Epithelial cell of esophagus (primary cell): ENCODE data around the gene MRTFB.

Experiments
- DNase-seq: peaks from one replicate; pipeline ENCODE4 v3.0.0; 2010; ENCODE audit warnings: low read depth
- H3K4me3 ChIP-seq: 2 replicates; pipeline ENCODE4 v1.5.1; 2011; ENCODE audit warnings: mild to moderate bottlenecking, low read length, control low read depth
- CTCF ChIP-seq: IDR thresholded peaks from 2 replicates; pipeline ENCODE4 v1.5.1; 2011; ENCODE audit warnings: low read depth, mild to moderate bottlenecking, low read length, control low read depth, inconsistent platforms; ENCODE audit not compliant: insufficient read depth; ENCODE audit errors: missing control alignments

The MRTFB gene

GRCh38 chr16:14110728-14111251 lies 39.7 kb downstream of the MRTFB start:
- no peak for TF ChIP-seq CTCF
- no peak for DNase-seq
- H3K4me3 ChIP-seq, result no peak overlapping the region

GRCh38 chr16:14111713-14112538 lies 40.8 kb downstream of the MRTFB start:
- no peak overlapping the region for H3K4me3 ChIP-seq
- TF ChIP-seq CTCF, result no peak
- DNase-seq, result peak; percentile 46

GRCh38 chr16:14112539-14112856 lies 41.4 kb downstream of the MRTFB start:
- DNase-seq, result no peak
- no peak for TF ChIP-seq CTCF
- H3K4me3 ChIP-seq, result no peak overlapping the region

GRCh38 chr16:14113344-14113743 lies 42.2 kb downstream of the MRTFB start:
- H3K4me3 ChIP-seq, result no peak overlapping the region
- DNase-seq, result no peak
- TF ChIP-seq CTCF, result no peak

GRCh38 chr16:14117051-14117450 lies 45.9 kb downstream of the MRTFB start:
- no peak for TF ChIP-seq CTCF
- H3K4me3 ChIP-seq, result no peak overlapping the region

GRCh38 chr16:14119799-14120198 lies 48.7 kb downstream of the MRTFB start:
- DNase-seq, result no peak
- TF ChIP-seq CTCF, result no peak

More at GRCh38 chr16:14117051-14117450, 45.9 kb downstream of the MRTFB start:
- no peak for DNase-seq

GRCh38 chr16:14120335-14120734 lies 49.2 kb downstream of the MRTFB start:
- TF ChIP-seq CTCF, result no peak
- no peak for DNase-seq
- no peak overlapping the region for H3K4me3 ChIP-seq

More at GRCh38 chr16:14119799-14120198, 48.7 kb downstream of the MRTFB start:
- H3K4me3 ChIP-seq, result no peak overlapping the region
